Neuronal stem cell (in vitro differentiated cells): ENCODE data around the gene PRR7.
"Not testable (repeated sequence)": the region's sequence is repeated elsewhere in the genome, so short reads cannot be mapped to it uniquely, and the experiment has no call there.

ENCODE experiments used
- DNase-seq: peaks from one replicate; pipeline ENCODE4 v3.0.0-alpha.2; 2013; ENCODE audit warnings: low spot score
- H2AFZ ChIP-seq: one replicate; pipeline ENCODE4 v1.6.1; 2013; ENCODE audit warnings: mild to moderate bottlenecking, low read length, inconsistent platforms
- H2AK5ac ChIP-seq: 2 replicates; pipeline ENCODE4 v1.6.1; 2013; ENCODE audit warnings: low read depth, mild to moderate bottlenecking, inconsistent platforms, low read length, moderate library complexity, mixed read lengths
- H2BK120ac ChIP-seq: 2 replicates; pipeline ENCODE4 v1.6.1; 2013; ENCODE audit warnings: low read depth, mild to moderate bottlenecking, inconsistent platforms, low read length, moderate library complexity, mixed read lengths
- H2BK12ac ChIP-seq: one replicate; pipeline ENCODE4 v1.6.1; 2013; ENCODE audit warnings: low read length, inconsistent platforms
- H2BK15ac ChIP-seq: 2 replicates; pipeline ENCODE4 v1.6.1; 2013; ENCODE audit warnings: mild to moderate bottlenecking, low read length, inconsistent platforms, mixed read lengths
- H2BK5ac ChIP-seq: one replicate; pipeline ENCODE4 v1.6.1; 2013; ENCODE audit warnings: inconsistent platforms, mild to moderate bottlenecking, low read length, moderate library complexity
- H3K14ac ChIP-seq: one replicate; pipeline ENCODE4 v1.6.1; 2013; ENCODE audit warnings: low read length, inconsistent platforms
- H3K18ac ChIP-seq: 2 replicates; pipeline ENCODE4 v1.6.1; 2013; ENCODE audit warnings: low read length, inconsistent platforms
- H3K23ac ChIP-seq: 2 replicates; pipeline ENCODE4 v1.6.1; 2013; ENCODE audit warnings: low read depth, mild to moderate bottlenecking, mixed read lengths, low read length, inconsistent platforms; ENCODE audit not compliant: poor library complexity
- H3K27ac ChIP-seq: replicated peaks from 3 replicates; pipeline ENCODE4 v1.5.1; 2013; ENCODE audit warnings: low read length, inconsistent platforms
- H3K27me3 ChIP-seq, 3 experiments: 2 replicates each; pipeline ENCODE4 v1.6.1; 2013; ENCODE audit warnings: low read length in 3 of 3, mild to moderate bottlenecking in 2 of 3, inconsistent platforms in 1 of 3, low read depth in 1 of 3, mixed read lengths in 1 of 3, moderate library complexity in 1 of 3; ENCODE audit not compliant: control insufficient read depth in 3 of 3, insufficient read depth in 3 of 3
- H3K36me3 ChIP-seq, 2 donors: replicated peaks in 1 of 2; 2 replicates each; pipeline ENCODE4 v1.6.1; 2013; ENCODE audit warnings: low read length in 2 of 2; ENCODE audit not compliant: control insufficient read depth in 2 of 2, insufficient read depth in 2 of 2
- H3K4ac ChIP-seq: 2 replicates; pipeline ENCODE4 v1.6.1; 2013; ENCODE audit warnings: inconsistent platforms, mild to moderate bottlenecking, low read length, moderate library complexity
- H3K4me1 ChIP-seq, 2 donors: 1 replicate in 1 of 2; 2 replicates in 1 of 2; pipeline ENCODE4 v1.6.1; 2013; ENCODE audit warnings: low read length in 2 of 2, low read depth in 1 of 2; ENCODE audit not compliant: control insufficient read depth in 2 of 2, insufficient read depth in 1 of 2
- H3K4me2 ChIP-seq: one replicate; pipeline ENCODE4 v1.6.1; 2013; ENCODE audit warnings: mild to moderate bottlenecking, low read length, inconsistent platforms; ENCODE audit not compliant: insufficient read depth, poor library complexity, severe bottlenecking
- H3K4me3 ChIP-seq, 2 donors: 2 replicates each; pipeline ENCODE4 v1.5.1; 2013; ENCODE audit warnings: low read length in 2 of 2, mild to moderate bottlenecking in 2 of 2, inconsistent platforms in 1 of 2, moderate library complexity in 1 of 2
- H3K79me1 ChIP-seq: one replicate; pipeline ENCODE4 v1.6.1; 2013; ENCODE audit warnings: low read depth, mild to moderate bottlenecking, inconsistent platforms, low read length, moderate library complexity
- H3K9ac ChIP-seq: one replicate; pipeline ENCODE4 v1.6.1; 2013; ENCODE audit warnings: mild to moderate bottlenecking, low read depth, low read length, inconsistent platforms; ENCODE audit not compliant: poor library complexity
- H3K9me3 ChIP-seq, 2 donors: replicated peaks in 1 of 2; 2 replicates each; pipeline versions ENCODE3 to v1.6.1; 2013; ENCODE audit warnings: low read length in 2 of 2, mild to moderate bottlenecking in 2 of 2, inconsistent platforms in 1 of 2, low read depth in 1 of 2, mixed read lengths in 1 of 2, moderate library complexity in 1 of 2; ENCODE audit not compliant: control insufficient read depth in 2 of 2, insufficient read depth in 1 of 2
- H4K8ac ChIP-seq: one replicate; pipeline ENCODE4 v1.6.1; 2013; ENCODE audit warnings: low read depth, mild to moderate bottlenecking, inconsistent platforms, low read length, moderate library complexity
- H4K91ac ChIP-seq: one replicate; pipeline ENCODE4 v1.6.1; 2013; ENCODE audit warnings: low read length, low read depth, mild to moderate bottlenecking, inconsistent platforms; ENCODE audit not compliant: poor library complexity
- WGBS, 2 donors: extraction: QIAGEN DNeasy Blood & Tissue Kit; methylation state at CpG; one replicate each; pipeline ENCODE4 v1.1.7; 2013; ENCODE audit warnings: missing lambda C conversion rate in 2 of 2, mixed read lengths in 1 of 2; ENCODE audit not compliant: insufficient read length in 2 of 2, insufficient replicate concordance in 1 of 2; ENCODE audit errors: extremely low coverage in 2 of 2; 5-methylcytosine and 5-hydroxymethylcytosine counted together

Gene PRR7

DNA sequence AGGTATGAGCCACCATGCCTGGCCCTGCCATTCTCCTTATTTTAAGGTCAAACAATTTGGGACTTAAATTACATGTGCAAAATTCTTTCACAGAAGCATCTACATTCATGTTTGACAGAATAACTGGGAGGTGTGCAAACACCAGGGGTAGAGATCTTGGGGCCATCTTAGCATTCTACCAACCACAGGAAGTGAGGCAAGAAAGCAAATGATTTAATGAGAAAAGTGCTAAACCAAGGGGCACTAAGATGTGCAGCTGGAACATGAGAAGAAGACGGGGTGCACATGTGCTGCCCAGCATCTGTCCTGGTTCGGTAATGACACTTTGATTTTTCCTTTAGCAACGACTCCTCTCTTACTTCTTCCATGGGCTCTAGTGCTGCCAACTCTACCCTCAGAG lies 36.0 kb upstream of the PRR7 start:
- no peak for DNase-seq
- WGBS, 2 donors = no CpG with 5 or more reads among the region's 3 CpGs

DNA sequence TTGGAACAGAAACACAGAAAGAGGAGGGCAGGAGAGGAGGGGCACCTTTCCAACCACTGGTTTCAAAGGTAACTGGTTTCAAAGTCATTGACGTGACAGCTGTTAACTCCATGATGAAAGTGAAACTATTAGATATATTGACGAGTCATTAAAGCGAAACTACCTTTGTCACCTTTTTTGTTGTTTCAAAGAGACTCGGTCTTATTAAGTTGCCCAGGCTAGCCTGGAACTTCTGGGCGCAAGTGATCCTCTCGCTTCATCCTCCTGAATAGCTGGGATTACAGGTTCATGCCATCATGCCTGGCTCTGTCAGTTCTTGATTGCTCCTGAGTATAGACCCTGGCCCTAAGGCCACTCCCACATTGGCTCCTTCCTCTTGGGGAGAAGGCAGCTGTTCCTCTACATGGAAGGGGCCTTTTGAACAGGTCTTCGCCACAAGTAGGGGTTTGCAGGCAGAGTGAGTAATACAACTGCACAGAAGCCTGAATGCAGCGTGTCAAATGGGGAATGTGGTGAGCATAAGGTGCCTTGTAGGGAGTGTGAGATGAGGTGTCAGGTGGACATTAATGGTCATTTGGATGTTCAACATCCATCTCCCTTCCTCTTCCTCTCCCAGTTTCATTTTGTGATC lies 33.9 kb upstream of the PRR7 start:
- DNase-seq = no peak
- Histone ChIP-seq H2BK120ac (no peak overlapping the region), H3K4me1 (no peaks in the 10 kb centered on the region), H4K91ac (no peak overlapping the region), H2AK5ac (no peak overlapping the region), H3K27ac (no peak overlapping the region), H3K9ac (no peak overlapping the region), H3K36me3 (no peaks in the 10 kb centered on the region), H3K27me3 (peaks cover 0 to 10% (median 1%) of the 10 kb centered on the region in 3 experiments), H3K4ac (no peak overlapping the region), H4K8ac (no peak overlapping the region), H2BK15ac (no peak overlapping the region), H3K18ac (no peak overlapping the region), H2AFZ (no peak overlapping the region), H3K4me2 (no peak overlapping the region), H2BK12ac (no peak overlapping the region), H3K4me3 (no peak overlapping the region), H3K23ac (no peak overlapping the region), H2BK5ac (no peak overlapping the region), H3K9me3 (peaks cover 0 to 2% of the 10 kb centered on the region in 2 donors), H3K79me1 (no peaks in the 10 kb centered on the region), H3K14ac (no peak overlapping the region)
- WGBS, 2 donors = no CpG with 5 or more reads among the region's 8 CpGs

More for the DNA sequence above, 36.0 kb upstream of the PRR7 start:
- H2AFZ ChIP-seq = no peak overlapping the region
- no peak overlapping the region for H3K27ac ChIP-seq
- no peak overlapping the region for H3K4me2 ChIP-seq
- no peak overlapping the region for H3K14ac ChIP-seq
- no peak overlapping the region for H3K4me3 ChIP-seq
- H3K27me3 ChIP-seq = peaks cover 0 to 21% (median 11%) of the 10 kb centered on the region in 3 experiments
- no peak overlapping the region for H4K91ac ChIP-seq
- H3K9me3 ChIP-seq = peaks cover 0 to 2% of the 10 kb centered on the region in 2 donors
- H2BK120ac ChIP-seq = no peak overlapping the region
- H3K36me3 ChIP-seq = no peaks in the 10 kb centered on the region
- no peak overlapping the region for H3K4ac ChIP-seq
- no peaks in the 10 kb centered on the region for H3K4me1 ChIP-seq
- H3K23ac ChIP-seq = no peak overlapping the region
- no peaks in the 10 kb centered on the region for H3K79me1 ChIP-seq
- H3K18ac ChIP-seq = no peak overlapping the region
- H2AK5ac ChIP-seq = no peak overlapping the region
- H2BK5ac ChIP-seq = no peak overlapping the region
- no peak overlapping the region for H4K8ac ChIP-seq
- no peak overlapping the region for H2BK15ac ChIP-seq
- no peak overlapping the region for H3K9ac ChIP-seq
- no peak overlapping the region for H2BK12ac ChIP-seq

DNA sequence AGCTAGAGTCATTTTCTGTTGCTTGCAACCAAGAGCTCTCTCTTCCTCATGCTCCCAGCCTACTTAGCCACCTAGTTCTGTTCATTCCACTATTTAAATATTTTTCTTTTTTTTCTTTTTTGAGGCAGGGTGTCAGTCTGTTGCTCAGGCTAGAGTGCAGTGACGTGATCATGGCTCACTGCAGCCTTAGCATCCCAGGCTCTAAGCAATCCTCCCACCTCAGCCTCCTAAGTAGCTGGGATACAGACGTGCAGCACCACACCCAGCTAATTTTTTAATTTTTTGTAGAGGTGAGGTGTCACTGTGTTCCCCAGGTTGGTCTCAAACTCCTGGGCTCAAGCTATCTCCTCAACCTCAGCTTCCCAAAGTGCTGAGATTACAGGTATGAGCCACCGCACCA lies 32.1 kb upstream of the PRR7 start:
- no peak overlapping the region for H3K14ac ChIP-seq
- H3K9me3 ChIP-seq = peaks cover 0 to 2% of the 10 kb centered on the region in 2 donors
- no peak overlapping the region for H3K23ac ChIP-seq
- H4K91ac ChIP-seq = no peak overlapping the region
- no peaks in the 10 kb centered on the region for H3K4me1 ChIP-seq
- H2BK15ac ChIP-seq = no peak overlapping the region
- H3K4ac ChIP-seq = no peak overlapping the region
- H3K18ac ChIP-seq = no peak overlapping the region
- H2BK12ac ChIP-seq = no peak overlapping the region
- H3K9ac ChIP-seq = no peak overlapping the region
- no peaks in the 10 kb centered on the region for H3K36me3 ChIP-seq
- H3K4me2 ChIP-seq = no peak overlapping the region
- no peak overlapping the region for H2AFZ ChIP-seq
- no peak overlapping the region for H2BK120ac ChIP-seq
- no peak overlapping the region for H3K4me3 ChIP-seq
- no CpG with 5 or more reads among the region's 3 CpGs for WGBS, 2 donors
- DNase-seq = no peak
- no peak overlapping the region for H2BK5ac ChIP-seq
- H3K79me1 ChIP-seq = no peaks in the 10 kb centered on the region
- H2AK5ac ChIP-seq = no peak overlapping the region
- H3K27me3 ChIP-seq = peaks cover 0 to 5% (median 0%) of the 10 kb centered on the region in 3 experiments
- H3K27ac ChIP-seq = no peak overlapping the region
- no peak overlapping the region for H4K8ac ChIP-seq

DNA sequence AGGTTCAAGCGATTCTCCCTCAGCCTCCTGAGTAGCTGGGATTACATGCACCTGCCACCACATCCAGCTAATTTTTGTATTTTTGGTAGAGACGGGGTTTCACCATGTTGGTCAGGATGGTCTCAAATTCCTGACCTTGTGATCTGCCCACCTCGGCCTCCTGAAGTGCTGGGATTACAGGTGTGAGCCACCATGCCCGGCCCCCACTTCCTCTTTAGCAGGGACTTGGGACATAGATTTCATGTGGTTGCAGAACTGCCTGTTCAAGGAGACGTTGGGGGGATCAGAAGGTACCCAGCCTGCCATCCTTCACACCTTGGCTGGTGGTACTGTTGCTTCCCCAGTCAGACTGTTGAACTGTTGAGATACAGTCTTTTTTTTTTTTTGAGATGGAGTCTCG lies 29.5 kb upstream of the PRR7 start:
- H3K9ac ChIP-seq, H2AFZ ChIP-seq, H2BK5ac ChIP-seq, DNase-seq, H4K8ac ChIP-seq, H3K36me3 ChIP-seq, H3K27me3 ChIP-seq, H2BK120ac ChIP-seq, H3K4me3 ChIP-seq, H2AK5ac ChIP-seq, H3K27ac ChIP-seq, H3K4ac ChIP-seq, H3K23ac ChIP-seq, H3K9me3 ChIP-seq, H3K4me1 ChIP-seq, H3K79me1 ChIP-seq, H3K18ac ChIP-seq, H4K91ac ChIP-seq, H2BK15ac ChIP-seq, H3K14ac ChIP-seq, H2BK12ac ChIP-seq, H3K4me2 ChIP-seq: not testable (repeated sequence)
- WGBS, 2 donors = no CpG with 5 or more reads among the region's 6 CpGs
